A549 (cell line): ENCODE results near the gene SPACDR.

Source experiments
- CTCF ChIP-seq: fragments of >200 bp; sonication (Bioruptor Twin); formaldehyde crosslinking; IDR thresholded peaks from 3 replicates; pipeline ENCODE4 v1.5.1; 2016
- EP300 ChIP-seq, 2 experiments: fragments of >200 bp; sonication (Bioruptor Twin); formaldehyde crosslinking; IDR thresholded peaks; 2 replicates in 1 of 2; 3 replicates in 1 of 2; pipeline ENCODE4 v1.6.1; 2016 to 2017
- RAD21 ChIP-seq, 2 experiments: fragments of >200 bp in 1 of 2; sonication (Bioruptor Twin) in 1 of 2; formaldehyde crosslinking in 1 of 2; IDR thresholded peaks in 1 of 2; conservative IDR thresholded peaks in 1 of 2; 2 replicates in 1 of 2; 3 replicates in 1 of 2; pipeline ENCODE4 v1.6.1; 2012 to 2018; ENCODE audit warnings: inconsistent platforms in 1 of 2
- RCOR1 ChIP-seq: fragments of 150-350 bp; IDR thresholded peaks from 2 replicates; pipeline ENCODE4 v1.6.1; 2014; ENCODE audit warnings: antibody characterized with exemption, low read length, low read depth

DNA sequence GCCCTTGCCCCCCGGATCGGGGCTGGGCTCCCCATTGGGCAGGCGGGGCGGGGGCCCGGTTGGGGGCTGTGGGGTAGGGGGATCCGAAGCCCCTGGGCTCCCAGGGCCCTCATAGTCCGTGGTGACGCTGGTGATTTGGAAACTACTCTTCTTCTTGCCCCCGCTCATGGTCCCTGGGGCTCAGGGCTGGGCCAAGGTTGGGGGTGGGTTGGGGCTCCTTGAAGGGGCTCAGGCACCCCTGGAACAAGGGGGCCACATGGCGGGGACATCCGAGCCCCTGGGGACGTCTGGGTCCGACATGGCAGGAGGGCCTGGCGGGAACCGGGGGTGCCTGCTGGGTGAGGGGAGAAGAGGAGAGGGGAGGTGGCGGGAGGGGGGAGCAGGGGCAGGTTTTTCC is 13.8 kb upstream of the SPACDR start:
- no peak for TF ChIP-seq RAD21 (conservative IDR thresholded peaks at IDR 0.05 in 1 of 2, IDR thresholded peaks at IDR 0.05 in 1 of 2)
- TF ChIP-seq EP300 (IDR thresholded peaks at IDR 0.05): no peak
- TF ChIP-seq CTCF: no peak
- no peak for TF ChIP-seq RCOR1
